ENCODE results near the gene IGSF9.
A peak's percentile ranks its signal among the peaks of the same experiment; 100 is the strongest.

IGSF9 gene

GRCh38 chr1:159947942-159948341 lies 2.5 kb upstream of the IGSF9 start:
- DNase-seq (ENCODE audit: extremely low read depth in 1 of 2, low read depth in 1 of 2) = no peak

- no peak for DNase-seq (ENCODE audit: extremely low read depth in 1 of 2, low read depth in 1 of 2)
These were observed 1.1 kb upstream of the IGSF9 start for GRCh38 chr1:159946242-159947187.

GRCh38 chr1:159944623-159945455 lies 574 bp downstream of the IGSF9 start:
- no peak for DNase-seq (ENCODE audit: extremely low read depth in 1 of 2, low read depth in 1 of 2)

- no peak for DNase-seq (ENCODE audit: extremely low read depth in 1 of 2, low read depth in 1 of 2)
These were observed 1.3 kb downstream of the IGSF9 start for GRCh38 chr1:159943908-159944622.

GRCh38 chr1:159943278-159943640 lies 2.2 kb downstream of the IGSF9 start:
- no peak for DNase-seq (ENCODE audit: extremely low read depth in 1 of 2, low read depth in 1 of 2)

- DNase-seq (ENCODE audit: extremely low read depth in 1 of 2, low read depth in 1 of 2) = no peak
These were observed 2.7 kb downstream of the IGSF9 start for GRCh38 chr1:159942632-159943277.

- no peak for DNase-seq (ENCODE audit: extremely low read depth in 1 of 2, low read depth in 1 of 2)
These were observed 3.5 kb downstream of the IGSF9 start for GRCh38 chr1:159941591-159942560.

GRCh38 chr1:159941141-159941540 lies 4.3 kb downstream of the IGSF9 start:
- no peak for DNase-seq (ENCODE audit: extremely low read depth in 1 of 2, low read depth in 1 of 2)

GRCh38 chr1:159940006-159940620 lies 5.3 kb downstream of the IGSF9 start:
- no peak for DNase-seq (ENCODE audit: extremely low read depth in 1 of 2, low read depth in 1 of 2)

GRCh38 chr1:159939678-159940002 lies 5.8 kb downstream of the IGSF9 start:
- no peak for DNase-seq (ENCODE audit: extremely low read depth in 1 of 2, low read depth in 1 of 2)

GRCh38 chr1:159938905-159939677 lies 6.3 kb downstream of the IGSF9 start:
- DNase-seq (ENCODE audit: extremely low read depth in 1 of 2, low read depth in 1 of 2) = no peak

- DNase-seq (ENCODE audit: extremely low read depth in 1 of 2, low read depth in 1 of 2) = no peak
These were observed 7.1 kb downstream of the IGSF9 start for GRCh38 chr1:159938211-159938852.

GRCh38 chr1:159937054-159937750 lies 8.2 kb downstream of the IGSF9 start:
- DNase-seq (ENCODE audit: extremely low read depth in 1 of 2, low read depth in 1 of 2) = no peak

GRCh38 chr1:159936273-159936904 lies 9.0 kb downstream of the IGSF9 start:
- DNase-seq (ENCODE audit: extremely low read depth in 1 of 2, low read depth in 1 of 2) = peak; percentile 55 to 62

- DNase-seq (ENCODE audit: extremely low read depth in 1 of 2, low read depth in 1 of 2) = no peak
These were observed 9.6 kb downstream of the IGSF9 start for GRCh38 chr1:159935719-159936272.

GRCh38 chr1:159935305-159935704 lies 10.1 kb downstream of the IGSF9 start:
- DNase-seq (ENCODE audit: extremely low read depth in 1 of 2, low read depth in 1 of 2) = no peak

Measured in stimulated activated CD8-positive, alpha-beta memory T cell treated with anti-CD3 and anti-CD28 coated beads, Interleukin-7, amount 100 ng/mL, for 48 hours (primary cell).